Neural crest cell (in vitro differentiated cells): ENCODE measurements around the gene GRIP1. TPM values are rescaled to one million over a fixed set of nuclear protein-coding genes. Genes with fewer than 3 reads are reported as not detected.

Experiments used
- DNase-seq: peaks from one replicate; pipeline ENCODE4 v3.0.0; 2021; ENCODE audit warnings: low read depth, mixed read lengths, low spot score
- H3K27ac Mint-ChIP-seq: one replicate; pipeline ENCODE4 v1.8.0; 2021; ENCODE audit warnings: mild to moderate bottlenecking, mixed read lengths; ENCODE audit not compliant: unreplicated experiment
- H3K27me3 Mint-ChIP-seq: 2 replicates; pipeline ENCODE4 v1.8.0; 2021; ENCODE audit warnings: low read depth, mild to moderate bottlenecking, mixed read lengths
- H3K36me3 Mint-ChIP-seq: 2 replicates; pipeline ENCODE4 v1.8.0; 2021; ENCODE audit warnings: low read depth, mild to moderate bottlenecking, mixed read lengths
- H3K4me1 Mint-ChIP-seq: 2 replicates; pipeline ENCODE4 v1.8.0; 2021; ENCODE audit warnings: mixed read lengths
- H3K4me3 Mint-ChIP-seq: one replicate; pipeline ENCODE4 v1.8.0; 2021; ENCODE audit warnings: mild to moderate bottlenecking, mixed read lengths
- H3K9me3 Mint-ChIP-seq: 2 replicates; pipeline ENCODE4 v1.8.0; 2021; ENCODE audit warnings: mixed read lengths
- total RNA-seq: library from RNA; stranded (reverse); gene quantifications from 2 replicates; pipeline ENCODE4 v1.2.1, GENCODE V29; 2021
- TF ChIP-seq, protein P1 (sequence below): fragments of 200-600 bp; sonication (generic); conservative IDR thresholded peaks from 2 replicates; pipeline ENCODE4 v1.5.0; 2021; ENCODE audit warnings: antibody characterized with exemption, mild to moderate bottlenecking

Gene GRIP1
- total RNA-seq, 1 donor from 2014 or later = 40.3 TPM

DNA sequence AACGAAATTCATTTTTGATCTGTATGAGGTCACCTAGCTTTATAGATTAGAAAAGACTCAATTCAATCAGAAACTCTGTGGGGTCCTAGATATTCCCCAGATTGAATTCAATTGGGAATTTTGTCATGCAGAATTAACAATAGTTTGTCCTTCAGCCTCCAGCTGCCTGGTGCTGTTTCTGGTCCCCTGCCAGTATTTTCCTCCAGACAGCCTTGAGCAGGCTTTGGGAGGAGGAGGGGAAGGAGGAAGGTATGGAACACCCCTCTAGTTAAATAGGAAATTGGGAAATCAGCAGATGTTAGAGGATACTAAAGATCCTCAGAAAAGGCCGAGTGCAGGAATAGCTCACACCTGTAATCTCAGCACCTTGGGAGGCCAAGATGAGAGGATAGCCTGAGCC is 10.6 kb downstream of the GRIP1 start:
- Mint-ChIP-seq H3K4me3 (no peak overlapping the region), H3K4me1 (no peaks in the 10 kb centered on the region), H3K27me3 (no peaks in the 10 kb centered on the region), H3K27ac (no peak overlapping the region), H3K9me3 (no peaks in the 10 kb centered on the region), H3K36me3 (no peaks in the 10 kb centered on the region)
- DNase-seq = no peak
- TF ChIP-seq, protein P1, sequence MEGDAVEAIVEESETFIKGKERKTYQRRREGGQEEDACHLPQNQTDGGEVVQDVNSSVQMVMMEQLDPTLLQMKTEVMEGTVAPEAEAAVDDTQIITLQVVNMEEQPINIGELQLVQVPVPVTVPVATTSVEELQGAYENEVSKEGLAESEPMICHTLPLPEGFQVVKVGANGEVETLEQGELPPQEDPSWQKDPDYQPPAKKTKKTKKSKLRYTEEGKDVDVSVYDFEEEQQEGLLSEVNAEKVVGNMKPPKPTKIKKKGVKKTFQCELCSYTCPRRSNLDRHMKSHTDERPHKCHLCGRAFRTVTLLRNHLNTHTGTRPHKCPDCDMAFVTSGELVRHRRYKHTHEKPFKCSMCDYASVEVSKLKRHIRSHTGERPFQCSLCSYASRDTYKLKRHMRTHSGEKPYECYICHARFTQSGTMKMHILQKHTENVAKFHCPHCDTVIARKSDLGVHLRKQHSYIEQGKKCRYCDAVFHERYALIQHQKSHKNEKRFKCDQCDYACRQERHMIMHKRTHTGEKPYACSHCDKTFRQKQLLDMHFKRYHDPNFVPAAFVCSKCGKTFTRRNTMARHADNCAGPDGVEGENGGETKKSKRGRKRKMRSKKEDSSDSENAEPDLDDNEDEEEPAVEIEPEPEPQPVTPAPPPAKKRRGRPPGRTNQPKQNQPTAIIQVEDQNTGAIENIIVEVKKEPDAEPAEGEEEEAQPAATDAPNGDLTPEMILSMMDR = no peak

DNA sequence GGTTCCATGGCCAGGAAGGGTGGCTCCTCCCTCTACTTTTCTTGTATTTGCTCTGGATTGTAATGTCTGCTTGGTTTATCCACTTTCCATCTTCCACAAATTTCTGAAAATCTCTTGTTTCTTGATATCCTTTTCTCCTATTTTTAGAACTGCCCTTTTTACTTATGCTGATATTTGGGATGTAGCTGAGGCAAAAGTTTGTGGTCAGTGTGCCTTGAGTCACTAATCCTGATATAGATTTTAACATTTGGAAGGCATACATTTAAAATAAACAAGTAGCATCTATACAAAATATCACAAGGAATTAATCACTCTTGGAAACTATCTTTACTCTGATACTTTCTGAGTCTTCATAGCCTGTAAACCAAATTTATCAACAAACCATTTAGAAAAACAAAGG is 11.0 kb downstream of the GRIP1 start:
- TF ChIP-seq, protein P1 = no peak
- no peak for DNase-seq
- no peak overlapping the region for H3K4me3 Mint-ChIP-seq
- no peaks in the 10 kb centered on the region for H3K27me3 Mint-ChIP-seq
- no peaks in the 10 kb centered on the region for H3K9me3 Mint-ChIP-seq
- H3K4me1 Mint-ChIP-seq = no peaks in the 10 kb centered on the region
- H3K36me3 Mint-ChIP-seq = no peaks in the 10 kb centered on the region
- H3K27ac Mint-ChIP-seq = no peak overlapping the region

DNA sequence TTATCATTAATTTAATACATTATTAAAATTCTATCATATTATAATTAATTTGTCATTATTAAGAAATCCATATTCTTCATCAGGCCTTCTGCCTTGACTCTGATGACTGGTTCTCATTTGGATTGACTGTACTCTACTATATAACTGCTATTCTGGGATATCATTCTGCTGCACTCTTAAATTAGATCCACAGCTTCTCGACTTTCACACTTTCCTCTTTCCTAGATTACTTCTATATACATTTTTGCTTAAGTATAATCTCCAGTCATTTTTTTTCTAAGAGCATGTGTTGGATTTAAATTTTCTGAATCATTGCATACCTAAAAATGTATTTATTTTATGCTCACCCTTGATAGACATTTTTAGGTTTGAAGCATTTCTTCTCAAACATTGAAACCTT is 12.4 kb downstream of the GRIP1 start:
- no peak overlapping the region for H3K4me3 Mint-ChIP-seq
- no peaks in the 10 kb centered on the region for H3K9me3 Mint-ChIP-seq
- no peaks in the 10 kb centered on the region for H3K4me1 Mint-ChIP-seq
- H3K27me3 Mint-ChIP-seq = no peaks in the 10 kb centered on the region
- no peak for DNase-seq
- H3K27ac Mint-ChIP-seq = no peak overlapping the region
- TF ChIP-seq, protein P1 = no peak
- no peaks in the 10 kb centered on the region for H3K36me3 Mint-ChIP-seq

DNA sequence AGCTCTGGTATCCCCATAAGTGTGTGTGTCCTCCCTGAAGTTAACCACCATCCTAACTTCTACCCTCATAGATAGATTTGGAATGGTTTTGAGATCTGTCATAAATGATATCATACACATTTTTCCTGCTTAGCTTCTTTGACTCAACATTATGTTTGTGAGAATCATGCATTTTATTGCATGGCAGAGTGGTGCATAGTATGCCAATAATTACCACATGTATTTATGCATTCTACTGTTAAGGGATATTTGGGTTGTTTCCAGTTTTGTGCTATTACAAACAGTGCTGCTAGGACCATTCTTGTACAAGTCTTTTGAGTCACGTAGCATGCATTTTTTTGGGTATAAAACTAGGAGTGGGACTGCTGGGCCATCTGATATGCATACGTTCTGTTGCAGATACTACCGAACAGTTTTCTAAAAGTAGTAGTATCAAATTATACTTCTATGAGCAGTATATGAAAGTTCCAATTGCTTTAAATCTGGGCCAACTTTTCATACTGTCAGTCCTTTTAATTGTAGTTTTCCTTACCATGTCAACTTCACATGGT is 13.4 kb downstream of the GRIP1 start:
- no peaks in the 10 kb centered on the region for H3K4me1 Mint-ChIP-seq
- H3K4me3 Mint-ChIP-seq = no peak overlapping the region
- H3K36me3 Mint-ChIP-seq = no peaks in the 10 kb centered on the region
- no peaks in the 10 kb centered on the region for H3K27me3 Mint-ChIP-seq
- H3K9me3 Mint-ChIP-seq = no peaks in the 10 kb centered on the region
- TF ChIP-seq, protein P1 = no peak
- H3K27ac Mint-ChIP-seq = no peak overlapping the region
- DNase-seq = no peak

DNA sequence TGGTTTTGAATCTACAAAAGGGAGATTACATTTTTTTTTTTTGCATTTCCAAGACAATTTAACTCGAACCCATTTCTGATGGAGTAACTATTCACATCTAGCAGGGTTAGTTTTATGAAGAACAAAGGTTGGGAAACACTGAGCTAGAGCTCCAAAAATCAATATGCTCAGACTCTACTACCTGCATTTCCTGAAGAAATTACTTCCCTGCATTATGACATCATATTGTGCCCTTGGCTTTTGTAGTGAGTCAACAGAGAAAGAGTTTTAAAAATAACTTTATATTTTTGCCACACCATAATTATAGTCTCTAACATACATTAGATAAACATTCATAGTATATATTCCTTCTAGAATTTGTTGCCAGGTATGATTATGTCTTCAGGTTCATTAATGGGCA is 14.8 kb downstream of the GRIP1 start:
- Mint-ChIP-seq H3K4me3 (no peak overlapping the region), H3K27ac (no peak overlapping the region), H3K36me3 (no peaks in the 10 kb centered on the region), H3K4me1 (no peaks in the 10 kb centered on the region), H3K27me3 (no peaks in the 10 kb centered on the region), H3K9me3 (no peaks in the 10 kb centered on the region)
- TF ChIP-seq, protein P1 = no peak
- no peak for DNase-seq

DNA sequence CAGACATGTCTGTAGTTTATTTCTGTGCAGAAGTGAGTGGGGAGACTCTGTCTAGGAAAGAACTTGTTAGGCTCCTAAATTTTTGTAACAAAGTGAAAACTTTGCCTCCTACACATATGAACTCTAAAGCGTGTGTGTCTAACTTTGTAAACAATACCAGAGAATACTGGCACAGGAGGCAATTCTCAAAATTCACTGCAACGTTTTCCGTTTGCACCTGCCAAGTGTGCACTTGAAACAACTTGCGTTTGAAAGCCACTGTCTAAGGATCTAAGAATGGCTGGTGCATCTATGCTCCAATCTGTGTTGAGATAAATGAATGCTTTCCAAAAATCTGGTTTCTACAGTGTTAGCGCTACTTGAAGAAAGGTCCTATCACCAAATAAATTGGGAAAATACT is 15.3 kb downstream of the GRIP1 start:
- no peaks in the 10 kb centered on the region for H3K9me3 Mint-ChIP-seq
- H3K27me3 Mint-ChIP-seq = no peaks in the 10 kb centered on the region
- no peaks in the 10 kb centered on the region for H3K36me3 Mint-ChIP-seq
- TF ChIP-seq, protein P1 = no peak
- no peak for DNase-seq
- no peak overlapping the region for H3K27ac Mint-ChIP-seq
- H3K4me3 Mint-ChIP-seq = no peak overlapping the region
- H3K4me1 Mint-ChIP-seq = no peaks in the 10 kb centered on the region
